Thyroid gland (tissue), 4 donors: Measurements from ENCODE around the gene EFCAB6. TPM values are rescaled to one million over a fixed set of nuclear protein-coding genes. Genes with fewer than 3 reads are reported as not detected.

Experiments used
- DNase-seq, 2 donors: peaks; one replicate each; pipeline ENCODE4 v3.0.0-alpha.2; 2019
- H3K27ac ChIP-seq, 3 donors: fragments of 200-600 bp; sonication (generic); 1 replicate in 2 of 3; 2 replicates in 1 of 3; pipeline ENCODE4 v1.5.1; 2016 to 2019; ENCODE audit warnings: mild to moderate bottlenecking in 1 of 3, moderate library complexity in 1 of 3
- H3K27me3 ChIP-seq: fragments of 200-600 bp; sonication (generic); one replicate; pipeline ENCODE4 v1.5.1; 2019
- H3K36me3 ChIP-seq, 2 donors: fragments of 200-600 bp; sonication (generic); one replicate each; pipeline ENCODE4 v1.5.1; 2016 to 2019
- H3K4me1 ChIP-seq, 2 donors: fragments of 200-600 bp; sonication (generic); one replicate each; pipeline ENCODE4 v1.5.1; 2017 to 2019
- H3K4me3 ChIP-seq, 3 donors: fragments of 200-600 bp; sonication (generic); replicated peaks in 1 of 3; 1 replicate in 2 of 3; 2 replicates in 1 of 3; pipeline ENCODE4 v1.5.1; 2016; ENCODE audit warnings: mild to moderate bottlenecking in 1 of 3
- H3K9me3 ChIP-seq: fragments of 200-600 bp; sonication (generic); one replicate; pipeline ENCODE4 v1.5.1; 2017
- CTCF ChIP-seq, 6 experiments: fragments of 200-600 bp in 3 of 6; fragments of 450-650 bp in 3 of 6; sonication (generic) in 3 of 6; IDR thresholded peaks; one replicate each; pipeline ENCODE4 v1.5.1; 2016 to 2019; ENCODE audit warnings: antibody characterized with exemption in 6 of 6, mild to moderate bottlenecking in 2 of 6, inconsistent platforms in 1 of 6, moderate library complexity in 1 of 6
- POLR2A ChIP-seq, 2 donors: fragments of 450-650 bp; IDR thresholded peaks; one replicate each; pipeline ENCODE4 v1.6.1; 2017; ENCODE audit warnings: antibody characterized with exemption in 2 of 2, mild to moderate bottlenecking in 2 of 2, moderate library complexity in 1 of 2
- WGBS, 2 donors: methylation state at CpG; one replicate each; pipeline ENCODE4 v1.1.5; 2017; 5-methylcytosine and 5-hydroxymethylcytosine counted together
- intact Hi-C: fragments of 100-400 bp; cut with DNase I; formaldehyde crosslinking; loops from one replicate; pipeline ENCODE4 v1.15.1; 2023
- total RNA-seq, 4 donors: library from RNA; depleted of rRNA; stranded (reverse); fragments of >200 nt; gene quantifications; one replicate each; pipeline ENCODE4 v1.2.3, GENCODE V29; 2016

EFCAB6 gene
- total RNA-seq, 4 donors from 2014 or later: 10.9 to 26.1 (median 14.1) TPM

- no peak overlapping the region for H3K27ac ChIP-seq
- intact Hi-C loops: no loop called here
- 84 to 90% methylated on average over 13 to 14 of the region's 14 CpGs for WGBS, 2 donors
- H3K9me3 ChIP-seq: no peaks in the 10 kb centered on the region
- H3K4me3 ChIP-seq: no peak overlapping the region
- no peaks in the 10 kb centered on the region for H3K27me3 ChIP-seq
- no peak for TF ChIP-seq CTCF (IDR thresholded peaks at IDR 0.05)
- TF ChIP-seq POLR2A (IDR thresholded peaks at IDR 0.05): no peak
- H3K36me3 ChIP-seq: no peaks in the 10 kb centered on the region
- H3K4me1 ChIP-seq: no peaks in the 10 kb centered on the region
- no peak for DNase-seq
These were observed 42.1 kb upstream of the EFCAB6 start for GRCh38 chr22:43854121-43854785.

DNA sequence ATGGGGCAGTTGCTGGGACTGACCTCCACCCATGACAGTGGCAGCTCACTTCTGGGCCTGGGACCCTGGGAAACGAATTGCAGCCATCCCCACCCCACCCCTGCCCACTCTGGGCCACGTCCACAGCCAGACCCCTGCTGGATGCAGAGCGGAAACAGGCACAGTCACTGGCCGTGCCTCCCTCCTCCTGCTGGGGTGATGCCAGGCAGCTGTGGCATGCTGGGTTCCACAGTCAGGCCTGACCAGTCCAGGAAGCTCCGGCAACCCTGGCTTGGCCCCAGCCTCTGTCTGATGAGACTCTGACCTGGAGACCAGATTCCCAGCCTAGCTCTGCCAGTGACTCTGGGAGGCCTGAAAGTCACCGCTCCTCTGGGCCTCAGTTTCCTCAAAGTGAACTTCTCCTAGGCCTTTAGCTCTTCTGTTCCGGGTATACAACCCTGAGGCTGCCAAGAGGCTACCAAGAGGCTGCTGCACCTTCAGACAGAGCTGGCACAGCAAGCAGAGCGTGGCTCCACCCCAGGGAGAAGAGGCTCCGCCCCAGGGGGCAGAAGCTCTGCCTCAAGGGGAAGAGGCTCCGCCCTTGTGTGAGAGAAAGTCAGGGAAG, 41.3 kb upstream of the EFCAB6 start:
- Histone ChIP-seq H3K4me1 (no peaks in the 10 kb centered on the region), H3K9me3 (no peaks in the 10 kb centered on the region), H3K36me3 (no peaks in the 10 kb centered on the region), H3K4me3 (no peak overlapping the region), H3K27me3 (no peaks in the 10 kb centered on the region), H3K27ac (no peak overlapping the region)
- DNase-seq: no peak
- intact Hi-C loops: no loop called here
- 74 to 81% methylated on average over 7 of the region's 10 CpGs for WGBS, 2 donors
- no peak for TF ChIP-seq CTCF (IDR thresholded peaks at IDR 0.05)
- no peak for TF ChIP-seq POLR2A (IDR thresholded peaks at IDR 0.05)

- H3K4me1 ChIP-seq: no peaks in the 10 kb centered on the region
- WGBS, 2 donors: 76 to 84% methylated on average over 18 to 19 of the region's 19 CpGs
- H3K27ac ChIP-seq: no peak overlapping the region
- DNase-seq: no peak
- intact Hi-C loops: no loop called here
- no peaks in the 10 kb centered on the region for H3K9me3 ChIP-seq
- TF ChIP-seq CTCF (IDR thresholded peaks at IDR 0.05) (no peak), POLR2A (IDR thresholded peaks at IDR 0.05) (no peak)
- H3K27me3 ChIP-seq: no peaks in the 10 kb centered on the region
- H3K4me3 ChIP-seq: no peak overlapping the region
- no peaks in the 10 kb centered on the region for H3K36me3 ChIP-seq
These were observed 40.6 kb upstream of the EFCAB6 start for GRCh38 chr22:43852573-43853327.

DNA sequence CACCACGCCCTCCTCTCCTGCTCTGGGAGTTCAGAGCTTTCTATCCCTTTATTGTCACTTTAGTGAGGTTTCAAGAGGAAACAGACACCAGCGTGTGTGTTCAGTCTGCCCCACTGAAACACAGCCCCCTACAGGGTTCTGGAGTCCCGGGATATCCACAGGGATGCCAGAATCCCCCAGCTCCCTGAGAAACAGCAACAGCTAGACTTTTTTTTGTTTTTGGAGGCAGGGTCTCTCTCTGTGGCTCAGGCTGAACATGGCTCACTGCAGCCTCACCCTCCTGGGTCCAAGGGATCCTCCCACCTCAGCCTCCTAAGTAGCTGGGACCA, 39.8 kb upstream of the EFCAB6 start:
- 51 to 52% methylated on average over 3 of the region's 3 CpGs for WGBS, 2 donors

More for the DNA sequence above, 39.8 kb upstream of the EFCAB6 start:
- Histone ChIP-seq H3K9me3 (no peaks in the 10 kb centered on the region), H3K4me1 (no peaks in the 10 kb centered on the region), H3K27me3 (no peaks in the 10 kb centered on the region), H3K4me3 (no peak overlapping the region), H3K27ac (no peak overlapping the region), H3K36me3 (no peaks in the 10 kb centered on the region)
- intact Hi-C loops: no loop called here
- TF ChIP-seq POLR2A (IDR thresholded peaks at IDR 0.05) (no peak), CTCF (IDR thresholded peaks at IDR 0.05) (no peak)
- no peak for DNase-seq
